Measurements from ENCODE around the gene ROBO1. TPM values are rescaled to one million over a fixed set of nuclear protein-coding genes. Genes with fewer than 3 reads are reported as not detected.

The ROBO1 gene
- total RNA-seq, 2 experiments from 2014 or later = 0.36 to 0.69 TPM

GRCh38 chr3:78601249-78601648 lies 1166.5 kb downstream of the ROBO1 start:
- ATAC-seq (ENCODE audit: poor library complexity) (no peak), DNase-seq (no peak)
- Mint-ChIP-seq H3K4me1 (ENCODE audit: low read depth) (no peaks in the 10 kb centered on the region), H3K27ac (no peak overlapping the region), H3K36me3 (ENCODE audit: low read depth) (no peaks in the 10 kb centered on the region), H3K9me3 (no peaks in the 10 kb centered on the region), H3K4me3 (no peak overlapping the region), H3K27me3 (no peaks in the 10 kb centered on the region)
- ChIA-PET POLR2A (no interaction called here), CTCF (no interaction called here)
- Histone ChIP-seq H3K4me3 (ENCODE audit: low read length) (no peak overlapping the region), H3K9me3 (ENCODE audit: control insufficient read depth in 1 of 2, insufficient read depth in 1 of 2, low read length in 2 of 2) (no peaks in the 10 kb centered on the region), H3K27ac (ENCODE audit: low read depth in 1 of 2, low read length in 2 of 2) (no peak overlapping the region), H3K27me3 (ENCODE audit: control insufficient read depth in 1 of 2, insufficient read depth in 2 of 2, low read length in 2 of 2) (no peaks in the 10 kb centered on the region), H3K4me1 (ENCODE audit: insufficient read depth, low read length) (no peaks in the 10 kb centered on the region), H3K36me3 (ENCODE audit: insufficient read depth, low read length) (no peaks in the 10 kb centered on the region)
- intact Hi-C loops (cut with DNase I, micrococcal nuclease) = no loop called here
- TF ChIP-seq CTCF (IDR thresholded peaks at IDR 0.05) = no peak

- Histone ChIP-seq H3K9me3 (ENCODE audit: control insufficient read depth in 1 of 2, insufficient read depth in 1 of 2, low read length in 2 of 2) (peaks cover 0 to 3% of the 10 kb centered on the region in 2 experiments), H3K27me3 (ENCODE audit: control insufficient read depth in 1 of 2, insufficient read depth in 2 of 2, low read length in 2 of 2) (no peaks in the 10 kb centered on the region), H3K4me3 (ENCODE audit: low read length) (no peak overlapping the region), H3K4me1 (ENCODE audit: insufficient read depth, low read length) (no peaks in the 10 kb centered on the region), H3K27ac (ENCODE audit: low read depth in 1 of 2, low read length in 2 of 2) (no peak overlapping the region), H3K36me3 (ENCODE audit: insufficient read depth, low read length) (no peaks in the 10 kb centered on the region)
- ChIA-PET CTCF (no interaction called here), POLR2A (no interaction called here)
- Mint-ChIP-seq H3K27me3 (no peaks in the 10 kb centered on the region), H3K4me3 (no peak overlapping the region), H3K9me3 (no peaks in the 10 kb centered on the region), H3K36me3 (ENCODE audit: low read depth) (no peaks in the 10 kb centered on the region), H3K27ac (no peak overlapping the region), H3K4me1 (ENCODE audit: low read depth) (no peaks in the 10 kb centered on the region)
- intact Hi-C loops (cut with DNase I, micrococcal nuclease) = no loop called here
- no peak for TF ChIP-seq CTCF (IDR thresholded peaks at IDR 0.05)
- DNase-seq = no peak
- no peak for ATAC-seq (ENCODE audit: poor library complexity)
Measured at GRCh38 chr3:78589778-78590177, 1178.0 kb downstream of the ROBO1 start.

- TF ChIP-seq CTCF (IDR thresholded peaks at IDR 0.05) = no peak
- H3K4me3 Mint-ChIP-seq = no peak overlapping the region
- no peaks in the 10 kb centered on the region for H3K27me3 ChIP-seq (ENCODE audit: control insufficient read depth in 1 of 2, insufficient read depth in 2 of 2, low read length in 2 of 2)
- no peaks in the 10 kb centered on the region for H3K9me3 Mint-ChIP-seq
- POLR2A ChIA-PET = no interaction called here
- no peaks in the 10 kb centered on the region for H3K36me3 Mint-ChIP-seq (ENCODE audit: low read depth)
- DNase-seq (no peak), ATAC-seq (ENCODE audit: poor library complexity) (no peak)
- no peak overlapping the region for H3K27ac ChIP-seq (ENCODE audit: low read depth in 1 of 2, low read length in 2 of 2)
- H3K4me3 ChIP-seq (ENCODE audit: low read length) = no peak overlapping the region
- no peaks in the 10 kb centered on the region for H3K36me3 ChIP-seq (ENCODE audit: insufficient read depth, low read length)
- intact Hi-C loops (cut with DNase I, micrococcal nuclease) = no loop called here
- no peak overlapping the region for H3K27ac Mint-ChIP-seq
- H3K4me1 Mint-ChIP-seq (ENCODE audit: low read depth) = no peaks in the 10 kb centered on the region
- H3K9me3 ChIP-seq (ENCODE audit: control insufficient read depth in 1 of 2, insufficient read depth in 1 of 2, low read length in 2 of 2) = no peaks in the 10 kb centered on the region
- CTCF ChIA-PET = no interaction called here
- no peaks in the 10 kb centered on the region for H3K27me3 Mint-ChIP-seq
- H3K4me1 ChIP-seq (ENCODE audit: insufficient read depth, low read length) = no peaks in the 10 kb centered on the region
Measured at GRCh38 chr3:78588906-78589621, 1178.7 kb downstream of the ROBO1 start.

All from CD4-positive, alpha-beta T cell (primary cell).